Measurements from ENCODE around the gene NOC4L. TPM values are rescaled to one million over a fixed set of nuclear protein-coding genes. Genes with fewer than 3 reads are reported as not detected.

Gene NOC4L
- total RNA-seq, 2 donors from 2014 or later, result 12.5 to 29.7 TPM

DNA sequence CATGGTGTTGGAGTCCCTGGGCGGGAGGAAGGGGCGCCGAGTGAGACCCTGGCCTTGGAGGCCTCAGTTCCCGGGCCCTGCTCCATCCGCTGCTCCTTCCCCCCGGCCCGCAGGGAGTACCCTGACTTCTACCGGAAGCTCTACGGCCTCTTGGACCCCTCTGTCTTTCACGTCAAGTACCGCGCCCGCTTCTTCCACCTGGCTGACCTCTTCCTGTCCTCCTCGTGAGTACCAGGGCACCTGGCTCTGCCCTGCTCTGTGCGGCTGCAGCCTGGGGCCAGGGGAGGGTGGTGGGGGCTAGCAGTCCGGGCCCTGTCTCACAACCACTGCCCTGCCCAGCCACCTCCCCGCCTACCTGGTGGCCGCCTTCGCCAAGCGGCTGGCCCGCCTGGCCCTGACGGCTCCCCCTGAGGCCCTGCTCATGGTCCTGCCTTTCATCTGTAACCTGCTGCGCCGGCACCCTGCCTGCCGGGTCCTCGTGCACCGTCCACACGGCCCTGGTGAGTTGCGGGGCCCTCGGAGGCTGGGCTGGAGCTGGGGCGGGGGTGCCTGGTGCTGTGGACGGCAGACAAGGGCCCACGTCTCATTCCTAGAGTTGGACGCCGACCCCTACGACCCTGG is 7.0 kb downstream of the NOC4L start:
- H3K27ac ChIP-seq, result no peak overlapping the region
- no peak for DNase-seq
- TF ChIP-seq, protein P1, sequence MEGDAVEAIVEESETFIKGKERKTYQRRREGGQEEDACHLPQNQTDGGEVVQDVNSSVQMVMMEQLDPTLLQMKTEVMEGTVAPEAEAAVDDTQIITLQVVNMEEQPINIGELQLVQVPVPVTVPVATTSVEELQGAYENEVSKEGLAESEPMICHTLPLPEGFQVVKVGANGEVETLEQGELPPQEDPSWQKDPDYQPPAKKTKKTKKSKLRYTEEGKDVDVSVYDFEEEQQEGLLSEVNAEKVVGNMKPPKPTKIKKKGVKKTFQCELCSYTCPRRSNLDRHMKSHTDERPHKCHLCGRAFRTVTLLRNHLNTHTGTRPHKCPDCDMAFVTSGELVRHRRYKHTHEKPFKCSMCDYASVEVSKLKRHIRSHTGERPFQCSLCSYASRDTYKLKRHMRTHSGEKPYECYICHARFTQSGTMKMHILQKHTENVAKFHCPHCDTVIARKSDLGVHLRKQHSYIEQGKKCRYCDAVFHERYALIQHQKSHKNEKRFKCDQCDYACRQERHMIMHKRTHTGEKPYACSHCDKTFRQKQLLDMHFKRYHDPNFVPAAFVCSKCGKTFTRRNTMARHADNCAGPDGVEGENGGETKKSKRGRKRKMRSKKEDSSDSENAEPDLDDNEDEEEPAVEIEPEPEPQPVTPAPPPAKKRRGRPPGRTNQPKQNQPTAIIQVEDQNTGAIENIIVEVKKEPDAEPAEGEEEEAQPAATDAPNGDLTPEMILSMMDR (IDR thresholded peaks at IDR 0.05), result no peak
- H3K9ac ChIP-seq (ENCODE audit: low read depth in 2 of 2, low read length in 2 of 2), result no peak overlapping the region
- H3K4me3 ChIP-seq, result no peak overlapping the region
- H3K36me3 ChIP-seq, result no peaks in the 10 kb centered on the region
- intact Hi-C loops (cut with DNase I), result loop anchor here (5.0 to 10.0 kb wide), 2 partner anchors 266 to 464 kb away; partner anchors contain the start of genes LRCOL1 and P2RX2
- H3K27me3 ChIP-seq, result no peaks in the 10 kb centered on the region
- H3K4me1 ChIP-seq, result no peaks in the 10 kb centered on the region
- no peaks in the 10 kb centered on the region for H3K9me3 ChIP-seq

- TF ChIP-seq, protein P1 (IDR thresholded peaks at IDR 0.05), result no peak
- Histone ChIP-seq H3K9me3 (no peaks in the 10 kb centered on the region), H3K27me3 (no peaks in the 10 kb centered on the region), H3K4me1 (no peaks in the 10 kb centered on the region), H3K4me3 (no peak overlapping the region), H3K9ac (ENCODE audit: low read depth in 2 of 2, low read length in 2 of 2) (no peak overlapping the region), H3K36me3 (no peaks in the 10 kb centered on the region), H3K27ac (no peak overlapping the region)
- intact Hi-C loops (cut with DNase I), result loop anchor here (5.0 to 10.0 kb wide), 2 partner anchors 265 to 463 kb away; partner anchors contain the start of genes LRCOL1 and P2RX2
- DNase-seq, result no peak
Observed at GRCh38 chr12:132151766-132152410, 7.6 kb downstream of the NOC4L start.

- H3K9me3 ChIP-seq, result no peaks in the 10 kb centered on the region
- no peak for DNase-seq
- intact Hi-C loops (cut with DNase I), result loop anchor here (5.0 to 10.0 kb wide), 2 partner anchors 265 to 462 kb away; partner anchors contain the start of genes LRCOL1 and P2RX2
Observed at GRCh38 chr12:132152411-132152821, 8.2 kb downstream of the NOC4L start.

GRCh38 chr12:132152953-132153352 is 8.7 kb downstream of the NOC4L start:
- H3K36me3 ChIP-seq, result no peaks in the 10 kb centered on the region
- intact Hi-C loops (cut with DNase I), result loop anchor here (5.0 to 10.0 kb wide), 2 partner anchors 264 to 462 kb away; partner anchors contain the start of genes LRCOL1 and P2RX2

More at GRCh38 chr12:132152411-132152821, 8.2 kb downstream of the NOC4L start:
- Histone ChIP-seq H3K4me1 (no peaks in the 10 kb centered on the region), H3K27me3 (no peaks in the 10 kb centered on the region), H3K4me3 (no peak overlapping the region), H3K27ac (no peak overlapping the region), H3K36me3 (no peaks in the 10 kb centered on the region), H3K9ac (ENCODE audit: low read depth in 2 of 2, low read length in 2 of 2) (no peak overlapping the region)
- TF ChIP-seq, protein P1 (IDR thresholded peaks at IDR 0.05), result no peak

More at GRCh38 chr12:132152953-132153352, 8.7 kb downstream of the NOC4L start:
- H3K4me3 ChIP-seq, result no peak overlapping the region
- DNase-seq, result no peak
- TF ChIP-seq, protein P1 (IDR thresholded peaks at IDR 0.05), result no peak
- H3K9me3 ChIP-seq, result no peaks in the 10 kb centered on the region
- no peak overlapping the region for H3K9ac ChIP-seq (ENCODE audit: low read depth in 2 of 2, low read length in 2 of 2)
- H3K27me3 ChIP-seq, result no peaks in the 10 kb centered on the region
- H3K4me1 ChIP-seq, result no peaks in the 10 kb centered on the region
- H3K27ac ChIP-seq, result no peak overlapping the region
